ENCODE measurements around the gene GNGT2. TPM values are rescaled to one million over a fixed set of nuclear protein-coding genes. Genes with fewer than 3 reads are reported as not detected.

The GNGT2 gene
- total RNA-seq, 1 donor from 2014 or later: 2.9 TPM

GRCh38 chr17:49229076-49229804 lies 18.9 kb upstream of the GNGT2 start:
- DNase-seq (ENCODE audit: low spot score): no peak

GRCh38 chr17:49227436-49228261 lies 17.3 kb upstream of the GNGT2 start:
- peak; percentile 73 for DNase-seq (ENCODE audit: low spot score)

GRCh38 chr17:49226771-49227435 lies 16.5 kb upstream of the GNGT2 start:
- no peak for DNase-seq (ENCODE audit: low spot score)

GRCh38 chr17:49225554-49226236 lies 15.3 kb upstream of the GNGT2 start:
- DNase-seq (ENCODE audit: low spot score): no peak

GRCh38 chr17:49224997-49225337 lies 14.6 kb upstream of the GNGT2 start:
- DNase-seq (ENCODE audit: low spot score): no peak

- no peak for DNase-seq (ENCODE audit: low spot score)
Observed at GRCh38 chr17:49224198-49224996, 14.0 kb upstream of the GNGT2 start.

- peak; percentile 68 for DNase-seq (ENCODE audit: low spot score)
Observed at GRCh38 chr17:49223517-49224197, 13.3 kb upstream of the GNGT2 start.

GRCh38 chr17:49223168-49223516 lies 12.8 kb upstream of the GNGT2 start:
- no peak for DNase-seq (ENCODE audit: low spot score)

- DNase-seq (ENCODE audit: low spot score): no peak
Observed at GRCh38 chr17:49219987-49220386, 9.6 kb upstream of the GNGT2 start.

GRCh38 chr17:49218941-49219913 lies 8.9 kb upstream of the GNGT2 start:
- no peak for DNase-seq (ENCODE audit: low spot score)

GRCh38 chr17:49217651-49218413 lies 7.5 kb upstream of the GNGT2 start:
- DNase-seq (ENCODE audit: low spot score): no peak

GRCh38 chr17:49216953-49217650 lies 6.7 kb upstream of the GNGT2 start:
- DNase-seq (ENCODE audit: low spot score): no peak

- no peak for DNase-seq (ENCODE audit: low spot score)
Observed at GRCh38 chr17:49216482-49216881, 6.1 kb upstream of the GNGT2 start.

- DNase-seq (ENCODE audit: low spot score): no peak
Observed at GRCh38 chr17:49214676-49215360, 4.4 kb upstream of the GNGT2 start.

- DNase-seq (ENCODE audit: low spot score): no peak
Observed at GRCh38 chr17:49213847-49214246, 3.5 kb upstream of the GNGT2 start.

GRCh38 chr17:49213399-49213798 lies 3.0 kb upstream of the GNGT2 start:
- no peak for DNase-seq (ENCODE audit: low spot score)

- DNase-seq (ENCODE audit: low spot score): no peak
Observed at GRCh38 chr17:49209061-49209571, 1.3 kb downstream of the GNGT2 start.

Data from ureter (tissue), 1 donor.